HG02623 (cell line): ENCODE results near the gene TPSB2.
"Not testable (repeated sequence)": the region's sequence is repeated elsewhere in the genome, so short reads cannot be mapped to it uniquely, and the experiment has no call there.

Experiments
- ATAC-seq: cut with Tn5 transposase; IDR thresholded peaks from one replicate; pipeline ENCODE4 v1.9.1; 2021; ENCODE audit warnings: moderate library complexity; ENCODE audit not compliant: unreplicated experiment

The TPSB2 gene

GRCh38 chr16:1185460-1186207, 44.4 kb downstream of the TPSB2 start:
- ATAC-seq, result not testable (repeated sequence)

DNA sequence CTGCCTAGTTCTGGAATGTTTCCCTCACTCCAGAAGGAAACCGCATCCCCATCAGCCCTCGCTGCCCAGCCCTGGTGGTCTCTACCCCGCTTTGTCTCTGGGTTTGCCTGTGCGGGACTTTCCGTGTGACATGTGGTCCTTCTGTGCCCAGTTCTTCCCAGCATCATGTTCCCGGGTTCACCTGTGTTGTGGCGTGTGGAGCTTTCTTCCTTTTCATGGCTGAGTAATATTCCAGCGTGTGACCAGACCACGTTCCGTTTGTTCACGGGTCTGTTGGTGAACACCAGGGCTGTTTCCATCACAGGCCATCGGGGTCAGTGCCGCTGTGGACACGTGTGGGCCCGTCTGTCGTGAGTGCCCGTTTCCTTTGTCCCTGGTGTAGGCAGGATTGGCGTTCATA, 45.0 kb downstream of the TPSB2 start:
- ATAC-seq, result no peak

DNA sequence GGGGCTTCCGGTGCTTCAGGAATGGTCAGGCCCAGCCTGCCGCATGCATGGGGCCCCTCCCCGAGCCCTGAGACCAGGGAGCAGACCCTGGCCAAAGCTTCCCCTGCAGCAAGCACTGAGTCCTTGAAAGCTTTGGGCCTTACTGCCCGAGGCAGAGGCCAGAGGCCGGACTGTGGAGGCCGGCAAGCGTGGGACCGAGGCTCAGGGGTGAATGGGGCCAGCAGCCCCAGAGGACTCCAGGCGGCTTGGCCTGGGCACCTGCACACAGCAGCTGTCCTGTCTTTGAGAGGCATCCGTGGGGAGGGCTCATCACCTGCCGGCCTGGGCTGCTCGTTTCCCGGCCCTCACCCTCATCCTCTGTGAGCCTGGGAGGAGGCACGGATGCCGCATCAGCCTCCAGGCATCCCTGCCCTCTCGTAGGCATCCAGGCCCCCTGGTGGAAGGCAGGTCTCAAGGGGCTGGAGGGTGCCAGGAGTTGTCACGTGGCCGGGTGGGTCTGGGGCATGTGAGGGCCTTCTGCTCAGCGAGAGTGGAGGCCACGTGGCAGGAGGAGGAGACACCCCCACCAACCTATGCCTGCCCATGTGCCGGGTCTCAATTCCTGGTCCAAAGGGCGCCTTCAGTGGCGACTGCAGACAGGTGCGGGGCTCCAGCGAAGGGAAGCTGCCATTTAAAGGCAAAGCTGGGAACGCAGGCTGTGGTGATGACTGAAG, 45.7 kb downstream of the TPSB2 start:
- no peak for ATAC-seq

DNA sequence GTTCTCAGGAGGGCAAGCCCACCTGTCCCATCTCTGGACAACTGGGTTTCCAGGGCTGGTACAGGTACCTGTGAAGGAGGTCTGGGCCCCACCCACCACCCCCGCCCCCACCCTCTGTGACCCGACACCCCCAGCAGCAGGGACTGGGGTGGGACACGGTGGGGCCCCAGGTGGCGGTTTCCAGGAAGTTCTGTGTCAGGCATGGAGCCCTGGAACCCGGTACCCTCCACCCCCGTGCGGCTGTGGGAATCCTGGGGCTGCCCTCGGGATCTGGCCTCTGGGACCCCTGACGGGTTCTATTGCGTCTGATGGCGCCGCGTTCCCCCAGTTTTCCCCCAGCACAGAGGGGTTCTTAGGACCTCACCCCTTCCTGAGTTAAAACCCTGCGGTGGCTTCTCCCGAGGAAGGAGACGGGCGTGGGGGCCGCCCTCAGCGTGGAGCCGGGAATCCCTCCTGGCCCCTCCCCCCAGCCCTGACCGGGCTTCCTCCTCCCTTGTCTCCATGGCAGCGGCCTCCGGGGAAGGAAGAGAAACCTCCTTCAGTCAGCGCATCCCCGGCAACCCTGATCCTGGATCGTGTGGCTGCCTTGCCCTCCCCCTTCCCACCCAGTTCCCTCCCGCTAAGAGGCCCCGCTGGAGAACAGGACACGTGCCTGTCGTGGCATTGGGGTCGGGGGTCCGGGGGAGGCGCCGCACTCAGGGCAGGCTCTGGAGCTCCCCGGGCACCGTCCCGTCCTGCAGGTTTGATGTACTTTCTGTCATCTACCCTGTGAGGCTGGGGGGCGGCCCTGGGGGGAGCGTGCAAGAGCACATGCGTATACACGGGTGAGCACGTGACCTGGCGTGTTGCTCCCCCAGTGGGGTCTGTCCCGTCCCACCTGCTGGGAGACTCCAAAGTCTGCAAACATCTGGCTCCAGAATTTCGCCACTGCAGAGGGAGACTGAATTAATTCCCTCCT, 46.8 kb downstream of the TPSB2 start:
- ATAC-seq, result no peak

DNA sequence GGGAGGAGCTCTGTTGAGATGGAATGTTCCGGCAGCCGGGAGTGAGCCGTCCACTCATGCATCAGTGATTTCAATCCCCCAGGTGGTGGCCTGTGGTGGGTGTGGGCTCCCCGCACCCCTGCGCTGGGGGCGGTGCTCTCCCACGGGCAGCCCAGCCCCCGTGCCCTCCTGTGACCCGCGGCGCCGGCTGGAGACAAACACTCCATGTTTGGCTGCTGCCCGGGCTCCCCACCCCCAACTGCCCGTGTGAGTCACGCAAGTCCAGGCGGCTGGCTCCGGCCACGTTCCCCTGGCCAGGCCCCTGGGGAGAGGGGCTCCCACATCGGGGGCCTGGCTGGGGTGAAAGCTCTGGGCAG, 47.7 kb downstream of the TPSB2 start:
- no peak for ATAC-seq

- ATAC-seq, result no peak
Measured at GRCh38 chr16:1181404-1182315, 48.3 kb downstream of the TPSB2 start.

DNA sequence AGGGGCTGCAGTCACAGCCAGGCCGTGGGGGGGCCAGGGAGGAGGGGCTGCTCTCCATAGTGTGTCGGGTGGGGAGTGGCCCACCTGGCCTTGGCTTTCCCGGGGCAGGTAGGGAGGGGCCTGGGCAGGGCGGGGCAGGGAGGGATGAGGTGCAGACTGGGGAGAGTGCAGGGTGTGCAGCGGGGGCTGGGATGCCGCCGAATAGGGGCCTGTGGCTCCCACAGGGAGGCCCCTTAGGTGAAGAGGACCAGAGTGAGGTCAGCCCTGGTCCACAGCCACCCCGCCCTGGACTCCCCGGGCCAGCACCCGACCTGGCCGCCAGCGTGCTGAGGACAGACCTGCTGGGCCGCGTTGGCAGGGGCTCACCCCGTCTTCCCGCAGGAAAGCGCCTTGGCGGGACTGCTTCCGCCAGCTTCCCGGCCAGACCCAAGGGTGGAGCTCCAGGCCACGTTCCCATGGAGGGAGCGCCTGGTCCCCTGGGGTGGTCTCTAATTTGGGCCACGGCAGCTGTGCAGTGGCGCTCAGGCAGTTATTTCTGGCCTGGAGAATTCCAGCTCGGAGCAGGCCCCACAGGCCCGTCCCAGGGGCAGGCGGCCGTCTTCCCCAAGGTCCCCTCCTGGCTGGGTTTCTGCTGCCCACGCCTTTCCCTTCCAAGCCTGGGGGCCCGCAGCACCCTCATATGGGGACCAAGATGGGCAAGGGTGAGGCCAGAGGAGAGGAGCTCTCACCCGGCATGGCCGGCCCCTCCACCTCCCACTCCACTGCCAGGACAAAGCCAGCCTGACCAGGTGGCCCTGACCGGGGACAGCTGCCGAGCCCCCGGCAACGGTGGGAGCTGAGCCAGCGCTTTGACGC, 49.2 kb downstream of the TPSB2 start:
- ATAC-seq, result no peak
